ENCODE measurements around the gene ME1. TPM values are rescaled to one million over a fixed set of nuclear protein-coding genes. Genes with fewer than 3 reads are reported as not detected.

The ME1 gene
- total RNA-seq, 2 donors from 2014 or later: 12.8 to 14.5 TPM

DNA sequence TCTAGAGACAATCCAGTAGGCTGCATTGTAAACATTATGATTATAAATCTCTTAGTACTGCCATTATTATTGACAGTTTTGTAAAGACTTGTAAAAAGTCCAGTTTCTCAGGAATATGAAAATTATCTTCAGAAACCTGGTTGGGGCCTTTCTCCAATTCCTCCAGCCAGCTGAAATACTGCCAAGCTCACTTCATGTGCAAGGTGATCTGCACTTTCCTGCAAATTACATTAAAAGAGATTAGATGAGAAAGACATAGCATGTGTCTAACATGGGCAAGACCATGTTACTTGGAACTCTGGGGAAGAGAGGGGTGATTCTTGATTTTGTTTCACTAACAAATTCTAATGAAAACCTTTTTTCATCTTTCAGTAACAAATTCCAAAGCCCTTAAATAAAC is 261.7 kb downstream of the ME1 start:
- intact Hi-C loops (cut with DNase I): no loop called here

DNA sequence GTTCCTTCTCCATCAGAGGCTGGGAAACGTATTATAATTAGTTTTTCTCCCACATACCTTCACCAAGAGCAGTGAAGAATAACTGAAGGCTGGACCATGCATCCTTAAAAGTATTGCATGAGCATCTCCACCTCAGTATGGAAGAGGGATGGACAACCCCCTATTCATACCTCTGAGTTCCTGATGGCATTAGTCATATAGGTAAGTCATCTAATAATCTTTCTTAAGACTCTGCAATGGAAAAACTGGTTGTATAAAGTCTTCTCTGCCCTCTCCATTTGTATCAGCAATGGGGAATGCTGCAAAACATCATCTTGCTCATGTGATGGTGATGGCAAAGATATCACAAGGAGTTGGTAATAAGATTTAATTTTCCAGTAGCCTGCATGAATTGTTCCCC is 262.3 kb downstream of the ME1 start:
- intact Hi-C loops (cut with DNase I): no loop called here

More for the DNA sequence above, 261.7 kb downstream of the ME1 start:
- DNase-seq (ENCODE audit: low spot score): no peak

GRCh38 chr6:83167726-83168278 is 263.0 kb downstream of the ME1 start:
- intact Hi-C loops (cut with DNase I): no loop called here
- DNase-seq (ENCODE audit: low spot score): no peak

More for the DNA sequence above, 262.3 kb downstream of the ME1 start:
- DNase-seq (ENCODE audit: low spot score): no peak

Other genes with a start within 250 kb of the ME1 start
- gene PGM3, start 237.8 kb downstream of the ME1 start, total RNA-seq: 10 to 100 TPM; 39.6 to 44.2 TPM
- gene RWDD2A, start 237.7 kb downstream of the ME1 start, total RNA-seq: 1 to 10 TPM; 3.8 to 4.7 TPM
- 1 to 10 TPM; 1.8 to 2.8 TPM for gene PRSS35, start 81.5 kb upstream of the ME1 start, total RNA-seq

Measured in posterior vena cava (tissue), 2 donors.